GM21576 (cell line): ENCODE data around the gene ANAPC4.
A peak's percentile ranks its signal among the peaks of the same experiment; 100 is the strongest.

Experiments used
- ATAC-seq: cut with Tn5 transposase; IDR thresholded peaks from one replicate; pipeline ENCODE4 v1.9.1; 2021; ENCODE audit warnings: mild to moderate bottlenecking, moderate library complexity; ENCODE audit not compliant: unreplicated experiment

ANAPC4 gene

GRCh38 chr4:25377572-25378436 is 741 bp downstream of the ANAPC4 start:
- peak; percentile 13 for ATAC-seq

- no peak for ATAC-seq
Measured at GRCh38 chr4:25378437-25378743, 1.3 kb downstream of the ANAPC4 start.

GRCh38 chr4:25379591-25379990 is 2.5 kb downstream of the ANAPC4 start:
- no peak for ATAC-seq

- ATAC-seq = no peak
Measured at GRCh38 chr4:25383647-25384046, 6.6 kb downstream of the ANAPC4 start.

- ATAC-seq = no peak
Measured at GRCh38 chr4:25386926-25387325, 9.9 kb downstream of the ANAPC4 start.

GRCh38 chr4:25397305-25397704 is 20.2 kb downstream of the ANAPC4 start:
- no peak for ATAC-seq

GRCh38 chr4:25399510-25399909 is 22.4 kb downstream of the ANAPC4 start:
- ATAC-seq = no peak

- ATAC-seq = no peak
Measured at GRCh38 chr4:25401066-25401465, 24.0 kb downstream of the ANAPC4 start.

- no peak for ATAC-seq
Measured at GRCh38 chr4:25402521-25402920, 25.5 kb downstream of the ANAPC4 start.

- no peak for ATAC-seq
Measured at GRCh38 chr4:25403699-25404098, 26.6 kb downstream of the ANAPC4 start.

- no peak for ATAC-seq
Measured at GRCh38 chr4:25405453-25405852, 28.4 kb downstream of the ANAPC4 start.

GRCh38 chr4:25406081-25406692 is 29.1 kb downstream of the ANAPC4 start:
- no peak for ATAC-seq

GRCh38 chr4:25410820-25411529 is 33.9 kb downstream of the ANAPC4 start:
- ATAC-seq = no peak

GRCh38 chr4:25413261-25413660 is 36.2 kb downstream of the ANAPC4 start:
- no peak for ATAC-seq

- no peak for ATAC-seq
Measured at GRCh38 chr4:25417014-25417413, 40.0 kb downstream of the ANAPC4 start.

- ATAC-seq = no peak
Measured at GRCh38 chr4:25420931-25421330, 43.9 kb downstream of the ANAPC4 start.

GRCh38 chr4:25421816-25422525 is 44.9 kb downstream of the ANAPC4 start:
- ATAC-seq = peak; percentile 41

GRCh38 chr4:25423548-25423947 is 46.5 kb downstream of the ANAPC4 start:
- ATAC-seq = no peak

GRCh38 chr4:25424539-25425228 is 47.6 kb downstream of the ANAPC4 start:
- no peak for ATAC-seq

- no peak for ATAC-seq
Measured at GRCh38 chr4:25425361-25425760, 48.3 kb downstream of the ANAPC4 start.

GRCh38 chr4:25427871-25428270 is 50.8 kb downstream of the ANAPC4 start:
- ATAC-seq = no peak
